ENCODE measurements around the gene LNPEP.

The LNPEP gene

DNA sequence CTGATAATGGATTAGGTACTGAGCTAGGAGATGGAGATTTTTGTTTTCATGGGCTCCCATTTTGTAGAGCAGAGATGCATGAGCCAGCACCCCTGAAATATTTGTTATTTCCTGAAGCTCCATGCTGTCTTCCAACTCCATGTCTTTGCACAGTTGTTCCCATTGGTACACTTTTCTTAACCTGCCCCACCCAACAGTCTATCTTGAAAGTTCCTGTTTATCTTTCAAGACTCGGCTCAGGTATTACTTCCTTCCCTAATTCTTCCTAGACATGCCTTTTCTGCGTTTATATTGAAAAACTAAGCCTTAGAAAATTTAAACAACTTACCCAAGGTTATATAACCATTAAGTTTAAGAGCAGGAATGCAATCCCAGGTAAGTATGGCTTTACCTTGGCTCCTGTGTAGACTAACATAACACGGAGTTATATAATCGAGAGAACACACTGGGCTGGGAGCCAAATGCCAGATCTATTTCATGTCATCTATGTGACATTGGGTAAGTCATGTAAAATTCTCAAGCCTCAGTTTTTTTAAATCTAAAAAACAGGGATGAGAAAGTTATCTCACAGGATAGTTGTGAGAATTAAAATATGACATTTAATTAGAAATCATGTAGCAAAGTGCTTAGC is 139.1 kb downstream of the LNPEP start:
- TF ChIP-seq TAF1 (IDR thresholded peaks at IDR 0.05; ENCODE audit: borderline replicate concordance, insufficient read depth, low read length) (no peak), POLR2AphosphoS5 (IDR thresholded peaks at IDR 0.05; ENCODE audit: low read depth, low read length) (no peak), FOXP2 (optimal IDR thresholded peaks at IDR 0.05; ENCODE audit: borderline replicate concordance, extremely low read depth, extremely low read length, insufficient read depth) (no peak), SIN3A (IDR thresholded peaks at IDR 0.05; ENCODE audit: borderline replicate concordance, insufficient read depth, low read length) (no peak)
- TF ChIP-seq, protein P1, sequence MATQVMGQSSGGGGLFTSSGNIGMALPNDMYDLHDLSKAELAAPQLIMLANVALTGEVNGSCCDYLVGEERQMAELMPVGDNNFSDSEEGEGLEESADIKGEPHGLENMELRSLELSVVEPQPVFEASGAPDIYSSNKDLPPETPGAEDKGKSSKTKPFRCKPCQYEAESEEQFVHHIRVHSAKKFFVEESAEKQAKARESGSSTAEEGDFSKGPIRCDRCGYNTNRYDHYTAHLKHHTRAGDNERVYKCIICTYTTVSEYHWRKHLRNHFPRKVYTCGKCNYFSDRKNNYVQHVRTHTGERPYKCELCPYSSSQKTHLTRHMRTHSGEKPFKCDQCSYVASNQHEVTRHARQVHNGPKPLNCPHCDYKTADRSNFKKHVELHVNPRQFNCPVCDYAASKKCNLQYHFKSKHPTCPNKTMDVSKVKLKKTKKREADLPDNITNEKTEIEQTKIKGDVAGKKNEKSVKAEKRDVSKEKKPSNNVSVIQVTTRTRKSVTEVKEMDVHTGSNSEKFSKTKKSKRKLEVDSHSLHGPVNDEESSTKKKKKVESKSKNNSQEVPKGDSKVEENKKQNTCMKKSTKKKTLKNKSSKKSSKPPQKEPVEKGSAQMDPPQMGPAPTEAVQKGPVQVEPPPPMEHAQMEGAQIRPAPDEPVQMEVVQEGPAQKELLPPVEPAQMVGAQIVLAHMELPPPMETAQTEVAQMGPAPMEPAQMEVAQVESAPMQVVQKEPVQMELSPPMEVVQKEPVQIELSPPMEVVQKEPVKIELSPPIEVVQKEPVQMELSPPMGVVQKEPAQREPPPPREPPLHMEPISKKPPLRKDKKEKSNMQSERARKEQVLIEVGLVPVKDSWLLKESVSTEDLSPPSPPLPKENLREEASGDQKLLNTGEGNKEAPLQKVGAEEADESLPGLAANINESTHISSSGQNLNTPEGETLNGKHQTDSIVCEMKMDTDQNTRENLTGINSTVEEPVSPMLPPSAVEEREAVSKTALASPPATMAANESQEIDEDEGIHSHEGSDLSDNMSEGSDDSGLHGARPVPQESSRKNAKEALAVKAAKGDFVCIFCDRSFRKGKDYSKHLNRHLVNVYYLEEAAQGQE (IDR thresholded peaks at IDR 0.05; ENCODE audit: insufficient read depth in 1 of 2, low read depth in 2 of 2, low read length in 2 of 2), result no peak

DNA sequence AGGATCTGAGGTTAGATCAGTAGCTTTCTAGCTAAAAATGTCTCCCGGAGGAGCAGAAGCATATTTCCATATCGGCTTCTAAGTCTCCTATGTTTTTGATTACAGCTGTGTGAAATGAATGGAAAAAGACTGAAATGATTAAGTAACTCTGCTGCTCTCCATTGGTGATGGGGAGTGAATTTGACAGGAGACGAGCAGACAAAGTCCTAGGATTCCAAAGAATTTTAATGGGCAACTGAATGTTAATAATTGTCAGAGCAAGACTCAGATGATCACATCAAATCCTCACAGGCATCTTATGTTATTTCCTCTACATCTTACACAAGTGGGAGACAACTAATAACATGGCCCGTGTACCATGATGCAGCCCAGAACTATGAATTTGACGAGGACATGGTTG is 139.8 kb downstream of the LNPEP start:
- TF ChIP-seq, protein P1 (IDR thresholded peaks at IDR 0.05; ENCODE audit: insufficient read depth in 1 of 2, low read depth in 2 of 2, low read length in 2 of 2), result no peak
- TF ChIP-seq SIN3A (IDR thresholded peaks at IDR 0.05; ENCODE audit: borderline replicate concordance, insufficient read depth, low read length), result no peak
- no peak for TF ChIP-seq POLR2AphosphoS5 (IDR thresholded peaks at IDR 0.05; ENCODE audit: low read depth, low read length)
- no peak for TF ChIP-seq TAF1 (IDR thresholded peaks at IDR 0.05; ENCODE audit: borderline replicate concordance, insufficient read depth, low read length)
- no peak for TF ChIP-seq FOXP2 (optimal IDR thresholded peaks at IDR 0.05; ENCODE audit: borderline replicate concordance, extremely low read depth, extremely low read length, insufficient read depth)

DNA sequence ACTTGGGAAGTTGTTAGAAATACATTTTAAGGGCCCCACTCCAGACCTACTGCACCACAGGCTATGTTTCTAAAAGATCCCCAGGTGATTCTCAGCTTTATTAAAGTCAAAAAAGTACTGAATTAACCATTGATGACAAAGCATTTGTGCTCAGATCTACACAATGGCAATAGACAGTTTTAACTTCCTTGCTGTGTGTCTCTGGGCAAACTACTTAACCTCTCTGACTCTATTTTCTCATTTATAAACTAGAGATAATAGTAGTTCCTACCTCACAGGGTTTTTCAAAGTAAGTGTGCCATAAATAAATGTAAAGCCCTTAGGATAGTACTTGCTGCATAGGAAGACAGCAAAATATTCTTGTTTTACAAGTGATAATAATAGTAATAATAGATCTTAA is 140.2 kb downstream of the LNPEP start:
- TF ChIP-seq, protein P1 (IDR thresholded peaks at IDR 0.05; ENCODE audit: insufficient read depth in 1 of 2, low read depth in 2 of 2, low read length in 2 of 2), result no peak
- TF ChIP-seq TAF1 (IDR thresholded peaks at IDR 0.05; ENCODE audit: borderline replicate concordance, insufficient read depth, low read length) (no peak), POLR2AphosphoS5 (IDR thresholded peaks at IDR 0.05; ENCODE audit: low read depth, low read length) (no peak)

DNA sequence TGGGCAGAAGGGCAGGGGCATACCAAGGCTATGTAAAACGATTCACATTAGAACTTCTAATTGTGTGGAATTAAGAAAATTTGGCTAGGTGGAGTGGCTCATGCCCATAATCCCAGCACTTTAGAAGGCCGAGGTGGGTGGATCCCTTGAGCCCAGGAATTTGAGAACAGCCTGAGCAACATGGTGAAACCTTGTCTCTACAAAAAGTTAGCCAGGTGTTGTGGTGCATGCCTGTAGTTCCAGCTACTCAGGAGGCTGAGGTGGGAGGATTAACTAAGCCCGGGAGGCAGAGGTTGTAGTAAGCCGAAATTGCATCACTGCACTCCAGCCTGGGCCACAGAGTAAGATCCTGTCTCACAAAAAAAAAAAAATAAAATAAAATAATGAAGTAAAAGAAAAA is 141.4 kb downstream of the LNPEP start:
- TF ChIP-seq SIN3A (IDR thresholded peaks at IDR 0.05; ENCODE audit: borderline replicate concordance, insufficient read depth, low read length), result no peak
- no peak for TF ChIP-seq POLR2AphosphoS5 (IDR thresholded peaks at IDR 0.05; ENCODE audit: low read depth, low read length)
- TF ChIP-seq, protein P1 (IDR thresholded peaks at IDR 0.05; ENCODE audit: insufficient read depth in 1 of 2, low read depth in 2 of 2, low read length in 2 of 2), result no peak
- no peak for TF ChIP-seq FOXP2 (optimal IDR thresholded peaks at IDR 0.05; ENCODE audit: borderline replicate concordance, extremely low read depth, extremely low read length, insufficient read depth)
- TF ChIP-seq TAF1 (IDR thresholded peaks at IDR 0.05; ENCODE audit: borderline replicate concordance, insufficient read depth, low read length), result no peak

Measured in PFSK-1 (cell line).